ENCODE results near the gene NEDD9.

Gene NEDD9

GRCh38 chr6:11139051-11139960, 93.2 kb downstream of the NEDD9 start:
- DNase-seq: no peak

- no peak for DNase-seq
Observed at GRCh38 chr6:11136809-11137208, 95.7 kb downstream of the NEDD9 start.
